Prostate gland (tissue), 2 donors: ENCODE measurements around the gene ATL1. TPM values are rescaled to one million over a fixed set of nuclear protein-coding genes. Genes with fewer than 3 reads are reported as not detected.

Source experiments
- DNase-seq: peaks from one replicate; pipeline ENCODE4 v3.0.0-alpha.2; 2019; ENCODE audit warnings: low spot score
- H3K27ac ChIP-seq, 2 donors: fragments of 200-600 bp; sonication (generic); 2 replicates each; pipeline ENCODE4 v1.5.1; 2017 to 2019
- H3K27me3 ChIP-seq: fragments of 200-600 bp; sonication (generic); replicated peaks from 2 replicates; pipeline ENCODE4 v1.5.1; 2019; ENCODE audit not compliant: insufficient read depth
- H3K36me3 ChIP-seq, 2 donors: fragments of 200-600 bp; sonication (generic); 1 replicate in 1 of 2; 2 replicates in 1 of 2; pipeline versions ENCODE4 v1.5.1 to v1.8.1; 2017 to 2019
- H3K4me1 ChIP-seq: fragments of 200-600 bp; sonication (generic); replicated peaks from 2 replicates; pipeline ENCODE4 v1.5.1; 2019
- H3K4me3 ChIP-seq, 2 donors: fragments of 200-600 bp; sonication (generic); 2 replicates each; pipeline ENCODE4 v1.5.1; 2017 to 2019
- H3K9me3 ChIP-seq: fragments of 200-600 bp; sonication (generic); 2 replicates; pipeline ENCODE4 v1.5.1; 2017
- CTCF ChIP-seq, 4 experiments: fragments of 200-600 bp in 2 of 4; fragments of 450-650 bp in 2 of 4; sonication (generic) in 2 of 4; IDR thresholded peaks; 1 replicate in 3 of 4; 2 replicates in 1 of 4; pipeline ENCODE4 v1.5.1; 2016 to 2019; ENCODE audit warnings: antibody characterized with exemption in 4 of 4, mild to moderate bottlenecking in 2 of 4, moderate library complexity in 2 of 4
- POLR2A ChIP-seq: fragments of 450-650 bp; IDR thresholded peaks from one replicate; pipeline ENCODE4 v1.6.1; 2016; ENCODE audit warnings: antibody characterized with exemption, mild to moderate bottlenecking
- POLR2AphosphoS5 ChIP-seq: sonication (generic); formaldehyde crosslinking; IDR thresholded peaks from one replicate; pipeline ENCODE4 v1.6.1; 2017; ENCODE audit warnings: antibody characterized with exemption
- WGBS: methylation state at CpG from one replicate; pipeline ENCODE4 v1.1.5; 2018; 5-methylcytosine and 5-hydroxymethylcytosine counted together
- intact Hi-C: fragments of 100-400 bp; cut with DNase I; formaldehyde crosslinking; loops from one replicate; pipeline ENCODE4 v1.14.2; 2022
- total RNA-seq, 2 donors: library from RNA; depleted of rRNA; stranded (reverse); fragments of >200 nt; gene quantifications; one replicate each; pipeline ENCODE4 v1.1.0, GENCODE V29; 2016

The ATL1 gene
- total RNA-seq, 2 donors from 2014 or later: 5.3 to 26.5 TPM

GRCh38 chr14:50607181-50607580, 47.2 kb downstream of the ATL1 start:
- Histone ChIP-seq H3K9me3 (no peaks in the 10 kb centered on the region), H3K36me3 (no peaks in the 10 kb centered on the region), H3K4me1 (no peaks in the 10 kb centered on the region), H3K27ac (no peak overlapping the region), H3K27me3 (no peaks in the 10 kb centered on the region), H3K4me3 (no peak overlapping the region)
- TF ChIP-seq CTCF (IDR thresholded peaks at IDR 0.05) (no peak), POLR2AphosphoS5 (no peak), POLR2A (no peak)
- intact Hi-C loops: no loop called here
- no peak for DNase-seq
- WGBS: 82% methylated on average over 3 of the region's 3 CpGs

GRCh38 chr14:50607761-50608160, 47.8 kb downstream of the ATL1 start:
- DNase-seq: no peak
- H3K4me1 ChIP-seq: no peaks in the 10 kb centered on the region
- intact Hi-C loops: no loop called here
- no peak overlapping the region for H3K27ac ChIP-seq
- H3K4me3 ChIP-seq: no peak overlapping the region
- no peaks in the 10 kb centered on the region for H3K9me3 ChIP-seq
- H3K27me3 ChIP-seq: no peaks in the 10 kb centered on the region
- 93% methylated on average over 1 of the region's 1 CpG for WGBS
- TF ChIP-seq POLR2AphosphoS5 (no peak), CTCF (IDR thresholded peaks at IDR 0.05) (no peak), POLR2A (no peak)
- no peaks in the 10 kb centered on the region for H3K36me3 ChIP-seq

- Histone ChIP-seq H3K9me3 (no peaks in the 10 kb centered on the region), H3K4me1 (no peaks in the 10 kb centered on the region), H3K27me3 (no peaks in the 10 kb centered on the region), H3K36me3 (no peaks in the 10 kb centered on the region), H3K4me3 (no peak overlapping the region), H3K27ac (no peak overlapping the region)
- intact Hi-C loops: no loop called here
- DNase-seq: no peak
- 56% methylated on average over 1 of the region's 1 CpG for WGBS
- TF ChIP-seq CTCF (IDR thresholded peaks at IDR 0.05) (no peak), POLR2AphosphoS5 (no peak), POLR2A (no peak)
Measured at GRCh38 chr14:50608302-50608851, 48.4 kb downstream of the ATL1 start.

- no peak for DNase-seq
- Histone ChIP-seq H3K4me3 (no peak overlapping the region), H3K4me1 (no peaks in the 10 kb centered on the region), H3K9me3 (no peaks in the 10 kb centered on the region), H3K27me3 (no peaks in the 10 kb centered on the region), H3K27ac (no peak overlapping the region), H3K36me3 (no peaks in the 10 kb centered on the region)
- no peak for TF ChIP-seq POLR2AphosphoS5
- TF ChIP-seq POLR2A: no peak
- TF ChIP-seq CTCF (IDR thresholded peaks at IDR 0.05): no peak
- 97% methylated on average over 1 of the region's 1 CpG for WGBS
- intact Hi-C loops: loop anchor here (10.0 kb wide), 1 partner anchor 254 kb away; no protein-coding TSS in a partner anchor
Measured at GRCh38 chr14:50610465-50610864, 50.5 kb downstream of the ATL1 start.

GRCh38 chr14:50612806-50613205, 52.9 kb downstream of the ATL1 start:
- WGBS: 92% methylated on average over 3 of the region's 3 CpGs
- H3K36me3 ChIP-seq: no peaks in the 10 kb centered on the region
- no peak overlapping the region for H3K27ac ChIP-seq
- H3K4me1 ChIP-seq: no peaks in the 10 kb centered on the region
- H3K9me3 ChIP-seq: no peaks in the 10 kb centered on the region
- intact Hi-C loops: loop anchor here (10.0 kb wide), 1 partner anchor 252 kb away; no protein-coding TSS in a partner anchor
- no peak overlapping the region for H3K4me3 ChIP-seq
- DNase-seq: no peak
- no peaks in the 10 kb centered on the region for H3K27me3 ChIP-seq
- TF ChIP-seq POLR2A: no peak
- TF ChIP-seq CTCF (IDR thresholded peaks at IDR 0.05): no peak
- TF ChIP-seq POLR2AphosphoS5: no peak
